HepG2 (cell line): ENCODE results near the gene SLC38A3. TPM values are rescaled to one million over a fixed set of nuclear protein-coding genes. Genes with fewer than 3 reads are reported as not detected.

Experiments
- FOXM1 ChIP-seq: sonication (generic); formaldehyde crosslinking; IDR thresholded peaks from 2 replicates; pipeline ENCODE4 v1.5.0; 2020; ENCODE audit warnings: missing genetic modification reagents
- MIER3 ChIP-seq: IDR thresholded peaks from 2 replicates; pipeline ENCODE4 v1.6.1; 2016; ENCODE audit warnings: missing compliant biosample characterization, borderline replicate concordance
- SP1 ChIP-seq, 2 experiments: fragments of 450-650 bp in 1 of 2; sonication (generic) in 1 of 2; formaldehyde crosslinking in 1 of 2; IDR thresholded peaks; 2 replicates each; pipeline versions ENCODE4 v1.4.0 to v1.6.1; 2016 to 2020; ENCODE audit warnings: missing genetic modification reagents in 1 of 2
- USF2 ChIP-seq, 2 experiments: sonication (generic) in 1 of 2; formaldehyde crosslinking in 1 of 2; IDR thresholded peaks; 2 replicates each; pipeline versions ENCODE4 v1.5.1 to v1.6.1; 2011 to 2020; ENCODE audit warnings: borderline replicate concordance in 1 of 2, low read depth in 1 of 2, low read length in 1 of 2, mild to moderate bottlenecking in 1 of 2, missing genetic modification reagents in 1 of 2, moderate library complexity in 1 of 2
- ZBTB2 ChIP-seq: sonication (generic); formaldehyde crosslinking; IDR thresholded peaks from 2 replicates; pipeline ENCODE4 v1.8.0; 2022; ENCODE audit warnings: low read depth, missing genetic modification reagents
- ZBTB20 ChIP-seq: sonication (generic); formaldehyde crosslinking; IDR thresholded peaks from 2 replicates; pipeline ENCODE4 v1.8.1; 2023; ENCODE audit warnings: missing genetic modification reagents, low read depth, mild to moderate bottlenecking, borderline replicate concordance
- ZNF7 ChIP-seq: IDR thresholded peaks from 2 replicates; pipeline ENCODE4 v1.6.1; 2016; ENCODE audit warnings: missing biosample characterization, missing genetic modification reagents
- polyA plus RNA-seq, 8 experiments: library from polyadenylated mRNA; depleted of rRNA in 3 of 8; stranded (reverse) in 7 of 8; unstranded in 1 of 8; fragments of >200 nt; fragmentation: Illumina TruSeq in 4 of 8; extraction: Trizol in 4 of 8; gene quantifications; 2 replicates each; pipeline versions ENCODE4 v1.2.1 to v1.2.3, GENCODE V29; 2011 to 2016; ENCODE audit warnings: low read depth in 4 of 8, missing spikeins in 1 of 8, mixed read lengths in 1 of 8; ENCODE audit not compliant: insufficient read depth in 1 of 8
- total RNA-seq, 5 experiments: library from RNA; depleted of rRNA; stranded (reverse); fragments of >200 nt; fragmentation: Illumina TruSeq; extraction: Trizol; gene quantifications; 2 replicates each; pipeline ENCODE4 v1.2.3, GENCODE V29; 2016; ENCODE audit warnings: low read depth in 1 of 5
- TF ChIP-seq, protein P1 (sequence below): sonication (generic); formaldehyde crosslinking; IDR thresholded peaks from 2 replicates; pipeline ENCODE4 v1.4.0; 2020; ENCODE audit warnings: missing genetic modification reagents, borderline replicate concordance
- TF ChIP-seq, protein P2 (sequence below): sonication (generic); formaldehyde crosslinking; IDR thresholded peaks from 2 replicates; pipeline ENCODE4 v1.5.1; 2020; ENCODE audit warnings: mild to moderate bottlenecking, missing genetic modification reagents
- TF ChIP-seq, protein P3 (sequence below): sonication (generic); formaldehyde crosslinking; IDR thresholded peaks from 2 replicates; pipeline ENCODE4 v1.5.0; 2020; ENCODE audit warnings: missing genetic modification reagents, mild to moderate bottlenecking, borderline replicate concordance

The SLC38A3 gene
- total and polyA plus RNA-seq, 2 of the 13 experiments (the other 11 are each of a cell fraction or from before 2014, with no cell fraction given), result 29.8 to 164 TPM

- TF ChIP-seq USF2 (IDR thresholded peaks at IDR 0.05; ENCODE audit: low read depth, low read length), result no peak
- no peak for TF ChIP-seq USF2 (CRISPR knock-in tag; IDR thresholded peaks at IDR 0.05; ENCODE audit: borderline replicate concordance)
- TF ChIP-seq, protein P1, sequence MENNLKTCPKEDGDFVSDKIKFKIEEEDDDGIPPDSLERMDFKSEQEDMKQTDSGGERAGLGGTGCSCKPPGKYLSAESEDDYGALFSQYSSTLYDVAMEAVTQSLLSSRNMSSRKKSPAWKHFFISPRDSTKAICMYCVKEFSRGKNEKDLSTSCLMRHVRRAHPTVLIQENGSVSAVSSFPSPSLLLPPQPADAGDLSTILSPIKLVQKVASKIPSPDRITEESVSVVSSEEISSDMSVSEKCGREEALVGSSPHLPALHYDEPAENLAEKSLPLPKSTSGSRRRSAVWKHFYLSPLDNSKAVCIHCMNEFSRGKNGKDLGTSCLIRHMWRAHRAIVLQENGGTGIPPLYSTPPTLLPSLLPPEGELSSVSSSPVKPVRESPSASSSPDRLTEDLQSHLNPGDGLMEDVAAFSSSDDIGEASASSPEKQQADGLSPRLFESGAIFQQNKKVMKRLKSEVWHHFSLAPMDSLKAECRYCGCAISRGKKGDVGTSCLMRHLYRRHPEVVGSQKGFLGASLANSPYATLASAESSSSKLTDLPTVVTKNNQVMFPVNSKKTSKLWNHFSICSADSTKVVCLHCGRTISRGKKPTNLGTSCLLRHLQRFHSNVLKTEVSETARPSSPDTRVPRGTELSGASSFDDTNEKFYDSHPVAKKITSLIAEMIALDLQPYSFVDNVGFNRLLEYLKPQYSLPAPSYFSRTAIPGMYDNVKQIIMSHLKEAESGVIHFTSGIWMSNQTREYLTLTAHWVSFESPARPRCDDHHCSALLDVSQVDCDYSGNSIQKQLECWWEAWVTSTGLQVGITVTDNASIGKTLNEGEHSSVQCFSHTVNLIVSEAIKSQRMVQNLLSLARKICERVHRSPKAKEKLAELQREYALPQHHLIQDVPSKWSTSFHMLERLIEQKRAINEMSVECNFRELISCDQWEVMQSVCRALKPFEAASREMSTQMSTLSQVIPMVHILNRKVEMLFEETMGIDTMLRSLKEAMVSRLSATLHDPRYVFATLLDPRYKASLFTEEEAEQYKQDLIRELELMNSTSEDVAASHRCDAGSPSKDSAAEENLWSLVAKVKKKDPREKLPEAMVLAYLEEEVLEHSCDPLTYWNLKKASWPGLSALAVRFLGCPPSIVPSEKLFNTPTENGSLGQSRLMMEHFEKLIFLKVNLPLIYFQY (CRISPR knock-in tag), result peak; percentile 99
- TF ChIP-seq SP1 (IDR thresholded peaks at IDR 0.05), result no peak
- peak; percentile 74 for TF ChIP-seq SP1 (CRISPR knock-in tag; IDR thresholded peaks at IDR 0.05)
- TF ChIP-seq, protein P2, sequence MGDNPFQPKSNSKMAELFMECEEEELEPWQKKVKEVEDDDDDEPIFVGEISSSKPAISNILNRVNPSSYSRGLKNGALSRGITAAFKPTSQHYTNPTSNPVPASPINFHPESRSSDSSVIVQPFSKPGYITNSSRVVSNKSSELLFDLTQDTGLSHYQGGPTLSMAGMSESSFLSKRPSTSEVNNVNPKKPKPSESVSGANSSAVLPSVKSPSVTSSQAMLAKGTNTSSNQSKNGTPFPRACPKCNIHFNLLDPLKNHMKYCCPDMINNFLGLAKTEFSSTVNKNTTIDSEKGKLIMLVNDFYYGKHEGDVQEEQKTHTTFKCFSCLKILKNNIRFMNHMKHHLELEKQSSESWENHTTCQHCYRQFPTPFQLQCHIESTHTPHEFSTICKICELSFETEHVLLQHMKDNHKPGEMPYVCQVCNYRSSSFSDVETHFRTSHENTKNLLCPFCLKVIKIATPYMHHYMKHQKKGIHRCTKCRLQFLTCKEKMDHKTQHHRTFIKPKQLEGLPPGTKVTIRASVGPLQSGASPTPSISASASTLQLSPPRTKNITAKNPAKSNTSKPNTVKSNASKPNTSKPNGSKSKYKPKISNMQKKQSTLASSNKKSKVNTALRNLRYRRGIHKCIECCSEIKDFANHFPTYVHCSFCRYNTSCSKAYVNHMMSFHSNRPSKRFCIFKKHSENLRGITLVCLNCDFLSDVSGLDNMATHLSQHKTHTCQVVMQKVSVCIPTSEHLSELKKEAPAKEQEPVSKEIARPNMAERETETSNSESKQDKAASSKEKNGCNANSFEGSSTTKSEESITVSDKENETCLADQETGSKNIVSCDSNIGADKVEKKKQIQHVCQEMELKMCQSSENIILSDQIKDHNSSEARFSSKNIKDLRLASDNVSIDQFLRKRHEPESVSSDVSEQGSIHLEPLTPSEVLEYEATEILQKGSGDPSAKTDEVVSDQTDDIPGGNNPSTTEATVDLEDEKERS (CRISPR knock-in tag), result peak; percentile 62
- TF ChIP-seq ZNF7 (CRISPR knock-in tag), result no peak
- no peak for TF ChIP-seq FOXM1
- peak; percentile 82; the same call in 1 of the 2 replicates for TF ChIP-seq ZBTB20
- peak; percentile 99 for TF ChIP-seq MIER3 (CRISPR knock-in tag)
- TF ChIP-seq ZBTB2 (CRISPR knock-in tag), result no peak
- TF ChIP-seq, protein P3, sequence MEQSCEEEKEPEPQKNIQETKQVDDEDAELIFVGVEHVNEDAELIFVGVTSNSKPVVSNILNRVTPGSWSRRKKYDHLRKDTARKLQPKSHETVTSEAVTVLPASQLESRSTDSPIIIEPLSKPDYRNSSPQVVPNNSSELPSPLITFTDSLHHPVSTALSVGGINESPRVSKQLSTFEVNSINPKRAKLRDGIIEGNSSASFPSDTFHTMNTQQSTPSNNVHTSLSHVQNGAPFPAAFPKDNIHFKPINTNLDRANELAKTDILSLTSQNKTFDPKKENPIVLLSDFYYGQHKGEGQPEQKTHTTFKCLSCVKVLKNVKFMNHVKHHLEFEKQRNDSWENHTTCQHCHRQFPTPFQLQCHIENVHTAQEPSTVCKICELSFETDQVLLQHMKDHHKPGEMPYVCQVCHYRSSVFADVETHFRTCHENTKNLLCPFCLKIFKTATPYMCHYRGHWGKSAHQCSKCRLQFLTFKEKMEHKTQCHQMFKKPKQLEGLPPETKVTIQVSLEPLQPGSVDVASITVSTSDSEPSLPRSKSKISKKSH (CRISPR knock-in tag), result peak; percentile 82; the same call in 1 of the 2 replicates
Observed at GRCh38 chr3:50171540-50172301, 33.4 kb upstream of the SLC38A3 start (continued).
